HEK293 (cell line): ENCODE data around the gene GPR132.

ENCODE experiments used
- GLIS2 ChIP-seq: fragments of 450-650 bp; formaldehyde crosslinking; IDR thresholded peaks from 2 replicates; pipeline ENCODE4 v1.5.1; 2016; ENCODE audit warnings: missing biosample characterization, missing genetic modification characterization
- ZBTB1 ChIP-seq: fragments of 450-650 bp; formaldehyde crosslinking; IDR thresholded peaks from 2 replicates; pipeline ENCODE4 v1.5.1; 2016; ENCODE audit warnings: missing biosample characterization, missing genetic modification characterization
- ZNF248 ChIP-seq: fragments of 450-650 bp; formaldehyde crosslinking; IDR thresholded peaks from 2 replicates; pipeline ENCODE4 v1.5.1; 2017; ENCODE audit warnings: missing biosample characterization, missing genetic modification characterization
- TF ChIP-seq, protein P1 (sequence below): fragments of 450-650 bp; formaldehyde crosslinking; IDR thresholded peaks from 2 replicates; pipeline ENCODE4 v1.5.1; 2016; ENCODE audit warnings: missing biosample characterization, missing genetic modification characterization
- TF ChIP-seq, protein P2 (sequence below): fragments of 450-650 bp; formaldehyde crosslinking; IDR thresholded peaks from 2 replicates; pipeline ENCODE4 v1.5.1; 2016; ENCODE audit warnings: missing biosample characterization, missing genetic modification characterization
- TF ChIP-seq, protein P3 (sequence below): fragments of 450-650 bp; formaldehyde crosslinking; conservative IDR thresholded peaks from 2 replicates; pipeline ENCODE4 v1.5.1; 2016; ENCODE audit warnings: low read depth, missing biosample characterization, missing genetic modification characterization
- TF ChIP-seq, protein P4 (sequence below): fragments of 450-650 bp; formaldehyde crosslinking; IDR thresholded peaks from 2 replicates; pipeline ENCODE4 v1.5.1; 2016; ENCODE audit warnings: missing biosample characterization, missing genetic modification characterization

DNA sequence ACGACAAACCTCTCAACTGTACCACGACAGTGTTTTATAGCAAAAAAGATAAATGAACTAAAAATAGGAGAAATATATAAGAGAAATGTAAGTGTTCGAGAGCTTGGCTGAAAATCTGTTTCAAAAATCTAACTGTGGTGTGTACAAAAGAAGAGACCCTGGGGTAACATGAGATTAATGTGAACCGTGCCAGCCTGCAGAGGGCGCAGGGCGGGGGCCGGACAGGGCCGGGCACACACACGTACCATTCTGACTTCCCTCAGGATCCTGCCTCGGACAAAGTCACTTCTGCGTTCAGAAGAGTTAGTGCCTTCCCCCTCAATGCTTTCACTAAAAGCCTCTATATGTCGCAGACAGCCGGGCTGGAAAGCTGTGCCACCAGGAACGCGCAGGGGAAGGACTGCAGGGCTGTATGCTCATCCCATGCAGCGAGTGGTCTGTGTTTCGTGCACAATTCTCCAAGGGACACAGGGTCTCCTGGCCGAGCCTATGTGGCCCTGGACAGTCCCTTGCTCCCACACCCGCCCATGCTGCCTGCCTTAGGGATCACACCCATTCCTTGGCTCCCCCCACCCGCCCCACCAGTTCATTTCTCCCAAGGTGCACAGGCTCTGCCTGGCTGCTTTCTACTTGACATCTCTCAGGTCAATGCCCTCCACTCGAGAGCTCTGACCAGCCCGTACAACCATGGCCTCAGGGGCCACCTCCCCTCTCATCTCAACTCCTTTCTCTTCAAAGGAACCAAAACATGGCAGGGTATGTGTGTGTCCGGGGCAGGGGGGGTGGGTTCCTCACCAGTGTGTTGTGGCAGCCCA, 52.9 kb downstream of the GPR132 start:
- TF ChIP-seq, protein P1, sequence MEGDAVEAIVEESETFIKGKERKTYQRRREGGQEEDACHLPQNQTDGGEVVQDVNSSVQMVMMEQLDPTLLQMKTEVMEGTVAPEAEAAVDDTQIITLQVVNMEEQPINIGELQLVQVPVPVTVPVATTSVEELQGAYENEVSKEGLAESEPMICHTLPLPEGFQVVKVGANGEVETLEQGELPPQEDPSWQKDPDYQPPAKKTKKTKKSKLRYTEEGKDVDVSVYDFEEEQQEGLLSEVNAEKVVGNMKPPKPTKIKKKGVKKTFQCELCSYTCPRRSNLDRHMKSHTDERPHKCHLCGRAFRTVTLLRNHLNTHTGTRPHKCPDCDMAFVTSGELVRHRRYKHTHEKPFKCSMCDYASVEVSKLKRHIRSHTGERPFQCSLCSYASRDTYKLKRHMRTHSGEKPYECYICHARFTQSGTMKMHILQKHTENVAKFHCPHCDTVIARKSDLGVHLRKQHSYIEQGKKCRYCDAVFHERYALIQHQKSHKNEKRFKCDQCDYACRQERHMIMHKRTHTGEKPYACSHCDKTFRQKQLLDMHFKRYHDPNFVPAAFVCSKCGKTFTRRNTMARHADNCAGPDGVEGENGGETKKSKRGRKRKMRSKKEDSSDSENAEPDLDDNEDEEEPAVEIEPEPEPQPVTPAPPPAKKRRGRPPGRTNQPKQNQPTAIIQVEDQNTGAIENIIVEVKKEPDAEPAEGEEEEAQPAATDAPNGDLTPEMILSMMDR (tag by site-specific recombination), result 0 out of 2 replicates have a peak, but pooled peaks have one; percentile 28
- TF ChIP-seq, protein P2, sequence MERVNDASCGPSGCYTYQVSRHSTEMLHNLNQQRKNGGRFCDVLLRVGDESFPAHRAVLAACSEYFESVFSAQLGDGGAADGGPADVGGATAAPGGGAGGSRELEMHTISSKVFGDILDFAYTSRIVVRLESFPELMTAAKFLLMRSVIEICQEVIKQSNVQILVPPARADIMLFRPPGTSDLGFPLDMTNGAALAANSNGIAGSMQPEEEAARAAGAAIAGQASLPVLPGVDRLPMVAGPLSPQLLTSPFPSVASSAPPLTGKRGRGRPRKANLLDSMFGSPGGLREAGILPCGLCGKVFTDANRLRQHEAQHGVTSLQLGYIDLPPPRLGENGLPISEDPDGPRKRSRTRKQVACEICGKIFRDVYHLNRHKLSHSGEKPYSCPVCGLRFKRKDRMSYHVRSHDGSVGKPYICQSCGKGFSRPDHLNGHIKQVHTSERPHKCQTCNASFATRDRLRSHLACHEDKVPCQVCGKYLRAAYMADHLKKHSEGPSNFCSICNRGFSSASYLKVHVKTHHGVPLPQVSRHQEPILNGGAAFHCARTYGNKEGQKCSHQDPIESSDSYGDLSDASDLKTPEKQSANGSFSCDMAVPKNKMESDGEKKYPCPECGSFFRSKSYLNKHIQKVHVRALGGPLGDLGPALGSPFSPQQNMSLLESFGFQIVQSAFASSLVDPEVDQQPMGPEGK (tag by site-specific recombination), result no peak
- TF ChIP-seq GLIS2 (no peak), ZBTB1 (no peak), ZNF248 (no peak)
- TF ChIP-seq, protein P3, sequence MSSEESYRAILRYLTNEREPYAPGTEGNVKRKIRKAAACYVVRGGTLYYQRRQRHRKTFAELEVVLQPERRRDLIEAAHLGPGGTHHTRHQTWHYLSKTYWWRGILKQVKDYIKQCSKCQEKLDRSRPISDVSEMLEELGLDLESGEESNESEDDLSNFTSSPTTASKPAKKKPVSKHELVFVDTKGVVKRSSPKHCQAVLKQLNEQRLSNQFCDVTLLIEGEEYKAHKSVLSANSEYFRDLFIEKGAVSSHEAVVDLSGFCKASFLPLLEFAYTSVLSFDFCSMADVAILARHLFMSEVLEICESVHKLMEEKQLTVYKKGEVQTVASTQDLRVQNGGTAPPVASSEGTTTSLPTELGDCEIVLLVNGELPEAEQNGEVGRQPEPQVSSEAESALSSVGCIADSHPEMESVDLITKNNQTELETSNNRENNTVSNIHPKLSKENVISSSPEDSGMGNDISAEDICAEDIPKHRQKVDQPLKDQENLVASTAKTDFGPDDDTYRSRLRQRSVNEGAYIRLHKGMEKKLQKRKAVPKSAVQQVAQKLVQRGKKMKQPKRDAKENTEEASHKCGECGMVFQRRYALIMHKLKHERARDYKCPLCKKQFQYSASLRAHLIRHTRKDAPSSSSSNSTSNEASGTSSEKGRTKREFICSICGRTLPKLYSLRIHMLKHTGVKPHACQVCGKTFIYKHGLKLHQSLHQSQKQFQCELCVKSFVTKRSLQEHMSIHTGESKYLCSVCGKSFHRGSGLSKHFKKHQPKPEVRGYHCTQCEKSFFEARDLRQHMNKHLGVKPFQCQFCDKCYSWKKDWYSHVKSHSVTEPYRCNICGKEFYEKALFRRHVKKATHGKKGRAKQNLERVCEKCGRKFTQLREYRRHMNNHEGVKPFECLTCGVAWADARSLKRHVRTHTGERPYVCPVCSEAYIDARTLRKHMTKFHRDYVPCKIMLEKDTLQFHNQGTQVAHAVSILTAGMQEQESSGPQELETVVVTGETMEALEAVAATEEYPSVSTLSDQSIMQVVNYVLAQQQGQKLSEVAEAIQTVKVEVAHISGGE (tag by site-specific recombination), result no peak
- TF ChIP-seq, protein P4, sequence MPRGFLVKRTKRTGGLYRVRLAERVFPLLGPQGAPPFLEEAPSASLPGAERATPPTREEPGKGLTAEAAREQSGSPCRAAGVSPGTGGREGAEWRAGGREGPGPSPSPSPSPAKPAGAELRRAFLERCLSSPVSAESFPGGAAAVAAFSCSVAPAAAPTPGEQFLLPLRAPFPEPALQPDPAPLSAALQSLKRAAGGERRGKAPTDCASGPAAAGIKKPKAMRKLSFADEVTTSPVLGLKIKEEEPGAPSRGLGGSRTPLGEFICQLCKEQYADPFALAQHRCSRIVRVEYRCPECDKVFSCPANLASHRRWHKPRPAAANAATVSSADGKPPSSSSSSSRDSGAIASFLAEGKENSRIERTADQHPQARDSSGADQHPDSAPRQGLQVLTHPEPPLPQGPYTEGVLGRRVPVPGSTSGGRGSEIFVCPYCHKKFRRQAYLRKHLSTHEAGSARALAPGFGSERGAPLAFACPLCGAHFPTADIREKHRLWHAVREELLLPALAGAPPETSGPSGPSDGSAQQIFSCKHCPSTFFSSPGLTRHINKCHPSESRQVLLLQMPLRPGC, result no peak
